HG03354 (cell line): Measurements from ENCODE around the gene SLC35G6.

Experiments used
- ATAC-seq: cut with Tn5 transposase; IDR thresholded peaks from one replicate; pipeline ENCODE4 v1.9.1; 2021; ENCODE audit warnings: mild to moderate bottlenecking; ENCODE audit not compliant: unreplicated experiment, poor library complexity, severe bottlenecking

Gene SLC35G6

GRCh38 chr17:7497636-7498035 lies 16.4 kb downstream of the SLC35G6 start:
- ATAC-seq = no peak

GRCh38 chr17:7499161-7499560 lies 17.9 kb downstream of the SLC35G6 start:
- ATAC-seq = no peak

- no peak for ATAC-seq
These were observed 20.5 kb downstream of the SLC35G6 start for GRCh38 chr17:7501729-7502128.

GRCh38 chr17:7502171-7502847 lies 21.1 kb downstream of the SLC35G6 start:
- no peak for ATAC-seq

GRCh38 chr17:7502987-7503386 lies 21.7 kb downstream of the SLC35G6 start:
- ATAC-seq = no peak

GRCh38 chr17:7503521-7503920 lies 22.3 kb downstream of the SLC35G6 start:
- no peak for ATAC-seq

GRCh38 chr17:7508145-7508544 lies 26.9 kb downstream of the SLC35G6 start:
- ATAC-seq = no peak

GRCh38 chr17:7508846-7509245 lies 27.6 kb downstream of the SLC35G6 start:
- no peak for ATAC-seq

GRCh38 chr17:7509937-7510336 lies 28.7 kb downstream of the SLC35G6 start:
- ATAC-seq = no peak

- no peak for ATAC-seq
These were observed 29.9 kb downstream of the SLC35G6 start for GRCh38 chr17:7511108-7511507.

GRCh38 chr17:7512105-7512504 lies 30.9 kb downstream of the SLC35G6 start:
- no peak for ATAC-seq

GRCh38 chr17:7512824-7513540 lies 31.7 kb downstream of the SLC35G6 start:
- no peak for ATAC-seq

GRCh38 chr17:7513850-7514419 lies 32.7 kb downstream of the SLC35G6 start:
- no peak for ATAC-seq

GRCh38 chr17:7515911-7516610 lies 34.8 kb downstream of the SLC35G6 start:
- no peak for ATAC-seq

- ATAC-seq = no peak
These were observed 41.8 kb downstream of the SLC35G6 start for GRCh38 chr17:7523033-7523432.

- no peak for ATAC-seq
These were observed 47.6 kb downstream of the SLC35G6 start for GRCh38 chr17:7528842-7529241.

- ATAC-seq = no peak
These were observed 49.0 kb downstream of the SLC35G6 start for GRCh38 chr17:7530023-7530900.
